Panc1 (cell line): ENCODE results near the gene RAD51D. TPM values are rescaled to one million over a fixed set of nuclear protein-coding genes. Genes with fewer than 3 reads are reported as not detected.

ENCODE experiments used
- ATAC-seq: fragments of 200-7000 bp; cut with Tn5 transposase; 2 replicates; pipeline ENCODE4 v1.9.1; 2020; ENCODE audit warnings: mild to moderate bottlenecking, moderate library complexity
- BruUV-seq: library from RNA; stranded (reverse); fragments of 400-500 nt; replicated peaks from 2 replicates; lab custom pipeline; 2021; lab: Mats Ljungman, UMichigan
- CTCF ChIA-PET: fragments of 300-600 bp; sonication (Branson Sonifier 250); formaldehyde crosslinking; loops from one replicate; lab custom pipeline; 2022; ENCODE audit warnings: antibody characterized with exemption; lab: Charles Lee
- POLR2A ChIA-PET: fragments of 300-600 bp; sonication (Branson Sonifier 250); formaldehyde crosslinking; loops from one replicate; lab custom pipeline; 2022; ENCODE audit warnings: antibody characterized with exemption; lab: Charles Lee
- DNase-seq: peaks from one replicate; pipeline ENCODE4 v3.0.0-alpha.2; 2010; ENCODE audit warnings: low read depth, low spot score
- H3K27ac ChIP-seq: 2 replicates; pipeline ENCODE4 v1.5.1; 2011; ENCODE audit warnings: mild to moderate bottlenecking, low read length, inconsistent platforms
- H3K27me3 ChIP-seq: fragments of 200-500 bp; sonication (Bioruptor generic); 2 replicates; pipeline ENCODE4 v1.6.0; 2014; ENCODE audit warnings: low read length, inconsistent platforms; ENCODE audit not compliant: control insufficient read depth, insufficient read depth
- H3K36me3 ChIP-seq: fragments of 200-500 bp; sonication (Bioruptor generic); 2 replicates; pipeline ENCODE4 v1.5.1; 2014; ENCODE audit warnings: inconsistent platforms, mild to moderate bottlenecking, low read length, moderate library complexity; ENCODE audit not compliant: control insufficient read depth, insufficient read depth
- H3K4me1 ChIP-seq: 2 replicates; pipeline ENCODE4 v1.5.1; 2011; ENCODE audit warnings: inconsistent platforms, mild to moderate bottlenecking, low read length, moderate library complexity; ENCODE audit not compliant: control insufficient read depth, insufficient read depth
- H3K4me3 ChIP-seq, 2 experiments: 2 replicates each; pipeline ENCODE4 v1.5.1; 2011 to 2012; ENCODE audit warnings: low read depth in 2 of 2, low read length in 2 of 2, mild to moderate bottlenecking in 2 of 2, inconsistent platforms in 1 of 2, moderate library complexity in 1 of 2
- H3K9me3 ChIP-seq: fragments of 200-500 bp; sonication (Bioruptor generic); 2 replicates; pipeline ENCODE4 v1.5.1; 2014; ENCODE audit warnings: low read depth, mild to moderate bottlenecking, inconsistent platforms, low read length, moderate library complexity; ENCODE audit not compliant: control insufficient read depth, insufficient read depth
- CTCF ChIP-seq: fragments of 450-650 bp; IDR thresholded peaks from 2 replicates; pipeline ENCODE4 v1.5.1; 2017; ENCODE audit warnings: mild to moderate bottlenecking
- POLR2AphosphoS5 ChIP-seq: IDR thresholded peaks from 2 replicates; pipeline ENCODE4 v1.6.1; 2012; ENCODE audit warnings: mild to moderate bottlenecking, low read depth, low read length, moderate library complexity
- REST ChIP-seq, 2 experiments: IDR thresholded peaks; 2 replicates each; pipeline ENCODE4 v1.6.1; 2011 to 2012; ENCODE audit warnings: low read depth in 2 of 2, control low read depth in 1 of 2, low read length in 1 of 2, mild to moderate bottlenecking in 1 of 2, moderate library complexity in 1 of 2; ENCODE audit not compliant: insufficient read depth in 1 of 2
- SIN3A ChIP-seq: IDR thresholded peaks from 2 replicates; pipeline ENCODE4 v1.6.1; 2012; ENCODE audit warnings: low read depth, mild to moderate bottlenecking, low read length, moderate library complexity, borderline replicate concordance; ENCODE audit not compliant: insufficient read depth
- TCF7L2 ChIP-seq: IDR thresholded peaks from 2 replicates; pipeline ENCODE4 v1.6.1; 2011; ENCODE audit warnings: mild to moderate bottlenecking, low read depth, low read length, inconsistent platforms
- in situ Hi-C: cut with HindIII; loops from 2 replicates; pipeline ENCODE4 v1.10.0; 2016; ENCODE audit warnings: low sequenced_read_pairs, low pct_unique_long_range_greater_than_20kb
- intact Hi-C: fragments of 100-400 bp; cut with micrococcal nuclease; formaldehyde crosslinking; loops from one replicate; pipeline ENCODE4 v1.10.0; 2022; ENCODE audit not compliant: unreplicated experiment
- total RNA-seq: library from RNA; stranded (reverse); gene quantifications from one replicate; pipeline ENCODE4 v1.2.1, GENCODE V29; 2021; ENCODE audit not compliant: unreplicated experiment

RAD51D gene
- total RNA-seq, 1 experiment from 2014 or later: 25.9 TPM

- TF ChIP-seq POLR2AphosphoS5 (peak; percentile 61; the same call in 1 of the 2 replicates), CTCF (no peak)
- Histone ChIP-seq H3K4me3 (no peak overlapping the region), H3K4me1 (no peaks in the 10 kb centered on the region), H3K9me3 (no peaks in the 10 kb centered on the region), H3K27ac (no peak overlapping the region), H3K27me3 (no peaks in the 10 kb centered on the region), H3K36me3 (peaks cover 8% of the 10 kb centered on the region)
- no TSS peak for BruUV-seq
- POLR2A ChIA-PET: no interaction called here
- intact Hi-C loops: no loop called here
- in situ Hi-C loops: no loop called here
- ATAC-seq (peak; percentile 11; the same call in 1 of the 2 replicates), DNase-seq (no peak)
- CTCF ChIA-PET: no interaction called here
These were observed 10.7 kb upstream of the RAD51D start for GRCh38 chr17:35130392-35130791.

- CTCF ChIA-PET: no interaction called here
- in situ Hi-C loops: no loop called here
- Histone ChIP-seq H3K36me3 (peaks cover 8% of the 10 kb centered on the region), H3K4me3 (no peak overlapping the region), H3K27me3 (no peaks in the 10 kb centered on the region), H3K27ac (no peak overlapping the region), H3K4me1 (no peaks in the 10 kb centered on the region), H3K9me3 (no peaks in the 10 kb centered on the region)
- DNase-seq: no peak
- no TSS peak for BruUV-seq
- intact Hi-C loops: no loop called here
- POLR2A ChIA-PET: no interaction called here
- ATAC-seq: 0 out of 2 replicates have a peak, but pooled peaks have one; percentile 8
- TF ChIP-seq POLR2AphosphoS5 (0 out of 2 replicates have a peak, but pooled peaks have one; percentile 66), SIN3A (no peak)
These were observed 10.3 kb upstream of the RAD51D start for GRCh38 chr17:35129973-35130351.

GRCh38 chr17:35129154-35129972 lies 9.7 kb upstream of the RAD51D start:
- ATAC-seq (peak; percentile 20; the same call in 1 of the 2 replicates), DNase-seq (no peak)
- POLR2A ChIA-PET: no interaction called here
- BruUV-seq: TSS peak; percentile 43
- peaks cover 8% of the 10 kb centered on the region for H3K36me3 ChIP-seq
- H3K27me3 ChIP-seq: no peaks in the 10 kb centered on the region
- no peak overlapping the region for H3K27ac ChIP-seq
- in situ Hi-C loops (no loop called here), intact Hi-C loops (no loop called here)
- no peaks in the 10 kb centered on the region for H3K4me1 ChIP-seq
- H3K9me3 ChIP-seq: no peaks in the 10 kb centered on the region
- H3K4me3 ChIP-seq: no peak overlapping the region
- no peak for TF ChIP-seq REST (IDR thresholded peaks at IDR 0.05; ENCODE audit: insufficient read depth in 1 of 2, low read depth in 2 of 2, low read length in 1 of 2)
- TF ChIP-seq SIN3A: no peak
- TF ChIP-seq POLR2AphosphoS5: no peak; the same call in 1 of the 2 replicates
- TF ChIP-seq TCF7L2: no peak
- no peak for TF ChIP-seq CTCF
- CTCF ChIA-PET: no interaction called here
